Brain microvascular endothelial cell (primary cell): Measurements from ENCODE around the gene NUP153.

Experiments used
- DNase-seq: peaks from one replicate; pipeline ENCODE4 v3.0.0-alpha.2; 2020
- H3K27ac ChIP-seq: fragments of 250-450 bp; sonication (Bioruptor Pico); 2 replicates; pipeline ENCODE4 v1.5.1; 2020; ENCODE audit warnings: mild to moderate bottlenecking, moderate library complexity
- H3K27me3 ChIP-seq: fragments of 250-450 bp; sonication (Bioruptor Pico); replicated peaks from 2 replicates; pipeline ENCODE4 v1.5.1; 2020; ENCODE audit warnings: mild to moderate bottlenecking
- H3K36me3 ChIP-seq: fragments of 250-450 bp; sonication (Bioruptor Pico); replicated peaks from 2 replicates; pipeline ENCODE4 v1.5.1; 2020; ENCODE audit warnings: mild to moderate bottlenecking
- H3K4me3 ChIP-seq: 2 replicates; pipeline ENCODE4 v1.5.1; 2011; ENCODE audit warnings: low read depth, mild to moderate bottlenecking, control low read depth, low read length, moderate library complexity
- in situ Hi-C: cut with HindIII; loops from 2 replicates; pipeline ENCODE4 v1.10.0; 2017; ENCODE audit warnings: low sequenced_read_pairs, low pct_ligation_motif_present
- TF ChIP-seq, protein P1 (sequence below): IDR thresholded peaks from 2 replicates; pipeline ENCODE4 v1.5.1; 2011; ENCODE audit warnings: low read depth, mild to moderate bottlenecking, moderate library complexity, low read length, control low read depth, inconsistent platforms; ENCODE audit errors: missing control alignments

NUP153 gene

DNA sequence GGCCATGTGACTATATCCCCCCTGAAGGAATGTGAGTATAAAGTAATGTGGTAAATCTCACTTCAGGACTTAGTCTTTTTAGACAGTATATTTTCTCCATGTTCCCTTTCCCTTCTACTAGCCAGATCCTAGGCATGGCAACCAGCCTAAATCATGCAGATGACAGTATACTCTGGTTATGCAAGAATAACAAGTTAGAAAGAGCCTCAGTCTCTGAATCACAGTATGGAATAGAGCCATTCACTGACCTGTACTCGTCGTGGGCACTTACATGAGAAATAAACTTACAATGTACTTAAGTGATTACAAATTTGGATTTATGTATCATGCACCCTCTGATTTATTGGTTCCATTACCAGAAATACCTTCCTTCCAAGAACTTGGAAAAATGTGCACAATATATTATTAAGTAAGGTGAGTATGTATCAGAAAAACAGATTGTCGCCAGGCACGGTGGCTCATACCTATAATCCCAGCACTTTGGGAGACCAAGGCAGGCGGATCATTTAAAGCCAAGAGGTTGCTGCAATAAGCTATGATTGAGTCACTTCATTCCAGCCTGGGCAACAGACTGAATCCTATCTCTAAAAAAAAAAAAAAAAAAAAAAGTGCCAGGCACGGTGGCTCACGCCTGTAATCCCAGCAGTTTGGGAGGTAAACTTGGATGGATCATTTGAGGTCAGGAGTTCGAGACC lies 131.7 kb downstream of the NUP153 start:
- Histone ChIP-seq H3K27me3 (no peaks in the 10 kb centered on the region), H3K36me3 (no peaks in the 10 kb centered on the region), H3K27ac (no peak overlapping the region), H3K4me3 (no peak overlapping the region)
- peak; percentile 78 for DNase-seq
- TF ChIP-seq, protein P1, sequence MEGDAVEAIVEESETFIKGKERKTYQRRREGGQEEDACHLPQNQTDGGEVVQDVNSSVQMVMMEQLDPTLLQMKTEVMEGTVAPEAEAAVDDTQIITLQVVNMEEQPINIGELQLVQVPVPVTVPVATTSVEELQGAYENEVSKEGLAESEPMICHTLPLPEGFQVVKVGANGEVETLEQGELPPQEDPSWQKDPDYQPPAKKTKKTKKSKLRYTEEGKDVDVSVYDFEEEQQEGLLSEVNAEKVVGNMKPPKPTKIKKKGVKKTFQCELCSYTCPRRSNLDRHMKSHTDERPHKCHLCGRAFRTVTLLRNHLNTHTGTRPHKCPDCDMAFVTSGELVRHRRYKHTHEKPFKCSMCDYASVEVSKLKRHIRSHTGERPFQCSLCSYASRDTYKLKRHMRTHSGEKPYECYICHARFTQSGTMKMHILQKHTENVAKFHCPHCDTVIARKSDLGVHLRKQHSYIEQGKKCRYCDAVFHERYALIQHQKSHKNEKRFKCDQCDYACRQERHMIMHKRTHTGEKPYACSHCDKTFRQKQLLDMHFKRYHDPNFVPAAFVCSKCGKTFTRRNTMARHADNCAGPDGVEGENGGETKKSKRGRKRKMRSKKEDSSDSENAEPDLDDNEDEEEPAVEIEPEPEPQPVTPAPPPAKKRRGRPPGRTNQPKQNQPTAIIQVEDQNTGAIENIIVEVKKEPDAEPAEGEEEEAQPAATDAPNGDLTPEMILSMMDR, result no peak
- in situ Hi-C loops, result no loop called here

DNA sequence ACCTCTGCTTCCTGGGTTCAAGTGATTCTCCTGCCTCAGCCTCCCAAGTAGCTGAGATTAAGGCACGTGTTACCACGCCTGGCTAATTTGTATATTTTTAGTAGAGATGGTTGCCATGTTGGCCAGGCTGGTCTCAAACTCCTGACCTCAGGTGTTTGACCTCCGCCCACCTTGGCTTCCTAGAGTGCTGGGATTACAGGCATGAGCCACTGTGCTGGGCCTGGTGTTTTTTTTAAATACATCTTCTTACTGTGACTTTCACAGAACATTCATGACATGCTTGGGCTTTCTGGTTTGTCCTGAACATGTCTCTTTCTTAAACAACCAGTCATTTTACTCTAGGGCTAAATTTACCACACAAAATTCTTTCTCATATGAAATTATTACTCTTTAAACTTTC lies 141.3 kb downstream of the NUP153 start:
- Histone ChIP-seq H3K36me3 (no peaks in the 10 kb centered on the region), H3K27ac (no peak overlapping the region), H3K27me3 (no peaks in the 10 kb centered on the region), H3K4me3 (no peak overlapping the region)
- TF ChIP-seq, protein P1, result no peak
- no peak for DNase-seq
- in situ Hi-C loops, result no loop called here
